Chondrocyte (in vitro differentiated cells): ENCODE data around the gene TMIGD2. TPM values are rescaled to one million over a fixed set of nuclear protein-coding genes. Genes with fewer than 3 reads are reported as not detected.
A peak's percentile ranks its signal among the peaks of the same experiment; 100 is the strongest.

Source experiments
- DNase-seq: peaks from one replicate; pipeline ENCODE4 v3.0.0; 2021; ENCODE audit warnings: mixed read lengths, low spot score
- H3K27ac Mint-ChIP-seq: one replicate; pipeline ENCODE4 v1.8.0; 2021; ENCODE audit warnings: mild to moderate bottlenecking, moderate library complexity, mixed read lengths; ENCODE audit not compliant: unreplicated experiment
- H3K27me3 Mint-ChIP-seq: 2 replicates; pipeline ENCODE4 v1.8.0; 2021; ENCODE audit warnings: low read depth, mixed read lengths
- H3K36me3 Mint-ChIP-seq: 2 replicates; pipeline ENCODE4 v1.8.0; 2021; ENCODE audit warnings: low read depth, mixed read lengths
- H3K4me1 Mint-ChIP-seq: 2 replicates; pipeline ENCODE4 v1.8.0; 2021; ENCODE audit warnings: low read depth, mild to moderate bottlenecking, mixed read lengths
- H3K4me3 Mint-ChIP-seq: one replicate; pipeline ENCODE4 v1.8.0; 2021; ENCODE audit warnings: mild to moderate bottlenecking, moderate library complexity, mixed read lengths; ENCODE audit not compliant: unreplicated experiment
- H3K9me3 Mint-ChIP-seq: 2 replicates; pipeline ENCODE4 v1.8.0; 2021; ENCODE audit warnings: low read depth, mixed read lengths
- total RNA-seq: library from RNA; stranded (reverse); gene quantifications from 3 replicates; pipeline ENCODE4 v1.2.1, GENCODE V29; 2021
- TF ChIP-seq, protein P1 (sequence below): fragments of 200-600 bp; sonication (generic); IDR thresholded peaks from 2 replicates; pipeline ENCODE4 v1.5.0; 2021; ENCODE audit warnings: antibody characterized with exemption, mild to moderate bottlenecking, moderate library complexity

The TMIGD2 gene
- total RNA-seq, 1 donor from 2014 or later: not detected

DNA sequence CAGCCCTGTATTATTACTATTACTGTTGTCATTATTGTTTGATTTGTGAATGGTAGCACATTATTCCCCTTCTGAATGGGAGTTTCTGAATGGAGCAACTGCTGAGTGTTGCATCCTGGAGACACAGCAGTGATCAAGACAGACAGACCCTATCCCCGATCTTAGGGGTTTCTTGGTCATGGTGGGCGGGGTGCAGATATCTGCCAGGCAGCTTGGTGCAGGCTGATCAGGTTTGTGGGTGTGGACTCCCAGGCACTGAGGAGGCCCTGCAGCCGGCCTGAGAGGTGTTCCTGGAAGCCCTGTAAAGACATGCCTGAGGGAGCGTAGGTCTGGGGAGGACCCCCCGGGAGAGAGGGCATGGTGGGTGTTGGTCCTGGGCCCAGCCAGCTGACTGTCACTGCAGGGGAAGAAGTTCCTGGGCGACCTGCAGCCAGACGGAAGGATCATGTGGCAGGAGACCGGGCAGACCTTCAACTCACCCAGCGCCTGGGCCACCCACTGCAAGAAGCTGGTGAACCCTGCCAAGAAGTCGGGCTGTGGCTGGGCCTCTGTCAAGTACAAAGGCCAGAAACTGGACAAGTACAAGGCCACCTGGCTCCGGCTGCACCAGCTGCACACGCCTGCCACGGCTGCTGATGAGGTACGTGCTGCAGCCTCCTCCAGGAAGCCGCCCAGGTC lies 43.3 kb upstream of the TMIGD2 start:
- no peak overlapping the region for H3K27ac Mint-ChIP-seq
- peaks cover 4% of the 10 kb centered on the region for H3K36me3 Mint-ChIP-seq
- DNase-seq: no peak
- H3K4me1 Mint-ChIP-seq: peaks cover 10% of the 10 kb centered on the region
- H3K4me3 Mint-ChIP-seq: no peak overlapping the region
- TF ChIP-seq, protein P1, sequence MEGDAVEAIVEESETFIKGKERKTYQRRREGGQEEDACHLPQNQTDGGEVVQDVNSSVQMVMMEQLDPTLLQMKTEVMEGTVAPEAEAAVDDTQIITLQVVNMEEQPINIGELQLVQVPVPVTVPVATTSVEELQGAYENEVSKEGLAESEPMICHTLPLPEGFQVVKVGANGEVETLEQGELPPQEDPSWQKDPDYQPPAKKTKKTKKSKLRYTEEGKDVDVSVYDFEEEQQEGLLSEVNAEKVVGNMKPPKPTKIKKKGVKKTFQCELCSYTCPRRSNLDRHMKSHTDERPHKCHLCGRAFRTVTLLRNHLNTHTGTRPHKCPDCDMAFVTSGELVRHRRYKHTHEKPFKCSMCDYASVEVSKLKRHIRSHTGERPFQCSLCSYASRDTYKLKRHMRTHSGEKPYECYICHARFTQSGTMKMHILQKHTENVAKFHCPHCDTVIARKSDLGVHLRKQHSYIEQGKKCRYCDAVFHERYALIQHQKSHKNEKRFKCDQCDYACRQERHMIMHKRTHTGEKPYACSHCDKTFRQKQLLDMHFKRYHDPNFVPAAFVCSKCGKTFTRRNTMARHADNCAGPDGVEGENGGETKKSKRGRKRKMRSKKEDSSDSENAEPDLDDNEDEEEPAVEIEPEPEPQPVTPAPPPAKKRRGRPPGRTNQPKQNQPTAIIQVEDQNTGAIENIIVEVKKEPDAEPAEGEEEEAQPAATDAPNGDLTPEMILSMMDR: no peak
- H3K9me3 Mint-ChIP-seq: no peaks in the 10 kb centered on the region
- H3K27me3 Mint-ChIP-seq: no peaks in the 10 kb centered on the region

DNA sequence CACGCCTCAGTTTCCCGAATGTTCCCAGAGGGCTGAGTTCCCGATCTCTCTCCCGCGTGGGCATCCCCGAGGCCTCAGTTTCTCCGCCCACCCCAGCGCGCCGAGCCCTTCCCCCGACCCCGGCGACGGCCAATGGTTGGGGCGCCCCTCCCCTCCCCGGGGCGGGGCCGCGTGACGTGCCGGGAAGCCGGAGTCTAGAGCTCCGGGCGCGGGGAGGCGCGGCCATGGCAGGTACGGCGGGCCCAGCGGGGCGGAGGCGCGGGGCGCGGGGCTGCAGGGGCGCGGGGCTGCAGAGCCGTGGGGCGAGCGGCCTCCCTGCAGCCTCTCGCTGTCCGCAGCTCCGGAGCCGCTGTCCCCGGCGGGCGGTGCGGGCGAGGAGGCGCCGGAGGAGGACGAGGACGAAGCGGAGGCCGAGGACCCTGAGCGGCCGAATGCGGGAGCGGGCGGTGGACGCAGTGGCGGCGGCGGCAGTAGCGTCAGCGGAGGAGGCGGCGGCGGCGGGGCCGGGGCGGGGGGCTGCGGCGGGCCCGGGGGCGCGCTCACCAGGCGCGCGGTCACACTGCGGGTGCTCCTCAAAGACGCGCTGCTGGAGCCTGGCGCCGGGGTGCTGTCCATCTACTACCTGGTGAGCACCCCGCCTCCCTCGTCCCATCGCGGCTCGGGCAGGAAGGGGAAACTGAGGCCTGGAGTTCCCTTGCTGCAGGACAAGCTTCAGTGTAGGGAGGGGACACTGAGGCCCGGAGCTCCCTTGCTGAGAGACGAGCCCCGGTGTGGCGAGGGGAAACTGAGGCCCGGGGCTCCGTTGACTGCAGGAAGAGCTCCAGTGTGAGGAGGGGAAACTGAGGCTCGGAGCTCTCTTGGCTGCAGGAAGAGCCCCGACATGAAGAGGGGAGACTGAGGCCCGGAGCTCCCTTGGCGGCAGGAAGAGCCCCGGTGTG lies 41.5 kb upstream of the TMIGD2 start, which contains the start of gene MPND:
Gene MPND, plus strand, starts transcription at position 193 of the 938 bp plus-strand sequence. Its CDS starts 32 bp downstream, at position 225.
- H3K27ac Mint-ChIP-seq: peak within 1 kb of the TSS; percentile 96
- TF ChIP-seq, protein P1: peak; percentile 65
- no peaks in the 10 kb centered on the region for H3K27me3 Mint-ChIP-seq
- peak within 1 kb of the TSS; percentile 89 for H3K4me3 Mint-ChIP-seq
- peaks cover 4% of the 10 kb centered on the region for H3K36me3 Mint-ChIP-seq
- H3K9me3 Mint-ChIP-seq: no peaks in the 10 kb centered on the region
- peaks cover 10% of the 10 kb centered on the region for H3K4me1 Mint-ChIP-seq
- peak; percentile 95 for DNase-seq

DNA sequence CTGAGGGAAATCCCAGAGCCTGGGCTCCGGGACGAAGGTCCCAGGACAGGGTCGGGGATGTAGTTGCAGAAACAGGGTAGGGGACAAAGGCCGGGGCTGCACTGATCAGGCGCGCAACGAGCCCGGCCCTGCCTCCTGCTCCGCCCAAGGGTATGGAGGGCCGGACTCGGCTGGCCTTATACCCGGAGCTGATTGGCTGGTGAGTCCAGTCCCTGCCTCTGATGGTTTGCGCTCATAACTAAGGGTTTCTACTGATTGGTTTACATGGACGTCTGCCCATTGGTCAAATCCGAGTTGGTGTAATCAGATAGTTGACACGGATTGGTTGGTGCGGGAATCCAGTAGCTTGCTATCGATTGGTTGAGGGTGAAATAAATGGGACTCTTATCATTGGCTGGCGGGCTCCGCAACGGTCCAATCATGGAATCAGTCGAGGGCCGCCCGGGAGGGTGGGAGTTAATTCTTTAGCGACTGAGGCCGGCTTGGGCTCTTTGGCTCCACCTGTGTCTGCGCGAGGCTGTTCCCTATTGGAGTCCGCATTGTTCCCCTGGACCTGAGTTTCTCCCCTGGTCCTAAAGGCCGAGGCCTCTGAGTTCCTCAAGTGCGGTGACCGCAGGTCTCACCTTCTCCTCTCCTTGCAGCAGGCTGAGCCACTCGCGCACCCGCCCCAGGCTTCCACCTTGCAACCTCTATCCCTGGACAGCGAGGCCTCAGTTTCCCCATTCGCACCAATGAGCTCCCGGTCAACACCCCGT lies 40.6 kb upstream of the TMIGD2 start:
- TF ChIP-seq, protein P1: peak; percentile 74
- H3K36me3 Mint-ChIP-seq: peaks cover 2% of the 10 kb centered on the region
- peak overlapping the region; percentile 96 for H3K27ac Mint-ChIP-seq
- H3K9me3 Mint-ChIP-seq: no peaks in the 10 kb centered on the region
- DNase-seq: peak; percentile 99
- peak overlapping the region; percentile 89 for H3K4me3 Mint-ChIP-seq
- H3K27me3 Mint-ChIP-seq: no peaks in the 10 kb centered on the region
- H3K4me1 Mint-ChIP-seq: peaks cover 16% of the 10 kb centered on the region

DNA sequence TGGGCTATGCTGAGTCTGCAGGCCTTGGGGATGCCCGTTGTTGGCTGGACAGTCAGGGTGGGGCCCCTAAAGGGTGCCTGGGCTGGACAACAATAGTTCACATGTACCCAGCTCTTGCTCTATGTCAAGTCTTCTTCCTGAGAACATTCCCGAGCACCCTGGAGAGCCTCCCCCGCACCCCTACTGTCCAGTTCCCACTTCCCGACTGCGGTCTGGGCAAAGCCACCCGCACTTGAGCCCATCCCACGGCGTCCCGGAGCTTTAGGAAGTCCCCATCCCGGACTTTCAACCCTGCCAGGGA lies 40.1 kb upstream of the TMIGD2 start:
- no peak for DNase-seq
- Mint-ChIP-seq H3K4me3 (peak overlapping the region; percentile 89), H3K36me3 (peaks cover 2% of the 10 kb centered on the region), H3K4me1 (peaks cover 17% of the 10 kb centered on the region), H3K27ac (peak overlapping the region; percentile 96), H3K27me3 (no peaks in the 10 kb centered on the region), H3K9me3 (no peaks in the 10 kb centered on the region)
- TF ChIP-seq, protein P1: no peak
